Measurements from ENCODE around the gene SP1.

The SP1 gene

DNA sequence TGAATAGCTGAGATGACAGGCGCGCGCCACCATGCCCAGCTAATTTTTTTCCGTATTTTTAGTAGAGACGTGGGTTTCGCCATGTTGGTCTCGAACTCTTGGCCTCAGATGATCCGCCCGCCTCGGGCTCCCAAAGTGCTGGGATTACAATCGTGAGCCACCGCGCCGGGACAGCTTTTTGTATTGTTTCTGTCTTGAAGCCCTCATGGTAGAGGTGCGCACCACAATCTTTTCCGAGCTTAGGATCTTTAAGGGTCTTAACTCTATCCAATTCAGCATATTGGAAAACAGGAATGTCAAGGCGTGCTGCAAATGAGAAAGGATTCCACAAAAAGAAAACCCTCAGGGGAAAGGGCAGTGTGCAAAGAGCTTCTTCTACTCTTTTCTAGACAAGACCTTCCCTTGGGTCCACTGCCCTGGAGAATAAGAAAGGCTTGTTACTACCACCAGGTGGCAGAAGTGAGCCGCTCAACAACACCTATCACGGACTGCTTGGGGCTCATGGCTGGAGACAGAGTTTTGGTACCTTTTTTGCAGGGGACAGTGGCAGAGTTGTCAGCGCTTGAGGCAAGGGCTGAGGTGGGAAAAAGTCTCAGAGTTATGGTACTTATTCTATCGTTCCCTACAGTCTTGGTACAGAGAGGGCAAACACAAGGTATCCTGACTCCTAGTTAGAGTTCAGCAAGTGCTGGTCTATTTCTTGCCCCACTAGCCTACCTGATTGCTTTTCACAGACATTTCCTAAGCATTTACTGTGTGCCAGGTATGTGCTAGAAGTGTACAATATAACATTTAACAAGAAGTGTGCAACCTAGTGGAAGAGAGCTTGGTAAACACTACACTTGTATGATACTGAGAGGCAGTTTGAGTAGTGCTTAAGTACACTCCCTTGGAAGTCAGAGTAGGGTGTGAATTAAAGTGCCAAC, 27.4 kb upstream of the SP1 start:
- H3K27ac ChIP-seq (ENCODE audit: extremely low read depth, low read depth, low read length): no peak overlapping the region
- ChIA-PET CTCF (interaction anchor here (0.6 to 6.6 kb wide), 61 partner anchors 9 to 298 kb away, joined by 3 to 134 read pairs (median 5); partner anchors contain the start of genes AAAS, AMHR2, ESPL1 and MAP3K12), POLR2A (interaction anchor here (0.6 to 2.4 kb wide), 7 partner anchors 27 to 149 kb away, joined by 3 to 17 read pairs (median 4); partner anchors contain the start of genes PFDN5, SP1 and TARBP2)
- H3K36me3 ChIP-seq (ENCODE audit: control insufficient read depth in 2 of 2, insufficient read depth in 1 of 2, low read length in 2 of 2): no peaks in the 10 kb centered on the region
- no peaks in the 10 kb centered on the region for H3K4me1 ChIP-seq (ENCODE audit: control insufficient read depth, insufficient read depth, low read length)
- no peaks in the 10 kb centered on the region for H3K9me3 ChIP-seq (ENCODE audit: control insufficient read depth, insufficient read depth, low read depth, low read length)
- no peak overlapping the region for H3K4me3 ChIP-seq (ENCODE audit: low read depth, low read length)
- TF ChIP-seq KLF8 (tag by site-specific recombination; IDR thresholded peaks at IDR 0.05) (0 out of 2 replicates have a peak, but pooled peaks have one; percentile 19), ZBTB48 (tag by site-specific recombination; IDR thresholded peaks at IDR 0.05) (peak; percentile 90; the same call in 1 of the 2 replicates), ZNF777 (tag by site-specific recombination; IDR thresholded peaks at IDR 0.05; ENCODE audit: borderline replicate concordance) (no peak), ZNF335 (tag by site-specific recombination; conservative IDR thresholded peaks at IDR 0.05) (no peak), ZEB2 (tag by site-specific recombination; IDR thresholded peaks at IDR 0.05) (peak; percentile 56), ZNF266 (tag by site-specific recombination; IDR thresholded peaks at IDR 0.05; ENCODE audit: low read depth) (no peak), REPIN1 (tag by site-specific recombination; IDR thresholded peaks at IDR 0.05; ENCODE audit: low read depth) (no peak), ZSCAN16 (tag by site-specific recombination; IDR thresholded peaks at IDR 0.05) (no peak), ZFP41 (tag by site-specific recombination; IDR thresholded peaks at IDR 0.05; ENCODE audit: borderline replicate concordance) (no peak), ZNF366 (tag by site-specific recombination; conservative IDR thresholded peaks at IDR 0.05) (no peak), ZNF214 (tag by site-specific recombination; IDR thresholded peaks at IDR 0.05; ENCODE audit: borderline replicate concordance) (no peak), ZNF350 (tag by site-specific recombination; IDR thresholded peaks at IDR 0.05) (no peak), ZNF394 (tag by site-specific recombination; IDR thresholded peaks at IDR 0.05; ENCODE audit: borderline replicate concordance) (no peak), ZNF654 (tag by site-specific recombination; IDR thresholded peaks at IDR 0.05; ENCODE audit: low read depth) (peak; percentile 87), ZNF174 (tag by site-specific recombination; IDR thresholded peaks at IDR 0.05) (no peak), ZNF423 (tag by site-specific recombination; IDR thresholded peaks at IDR 0.05) (no peak), WT1 (tag by site-specific recombination; IDR thresholded peaks at IDR 0.05) (no peak), ZFP37 (tag by site-specific recombination; IDR thresholded peaks at IDR 0.05) (no peak), ZNF114 (tag by site-specific recombination; IDR thresholded peaks at IDR 0.05) (no peak), ZNF24 (tag by site-specific recombination; IDR thresholded peaks at IDR 0.05) (peak; percentile 16; the same call in 1 of the 2 replicates), ZXDB (tag by site-specific recombination; IDR thresholded peaks at IDR 0.05) (peak; percentile 36; the same call in 1 of the 2 replicates), KLF10 (tag by site-specific recombination; IDR thresholded peaks at IDR 0.05) (no peak), SALL2 (tag by site-specific recombination; IDR thresholded peaks at IDR 0.05; ENCODE audit: borderline replicate concordance) (no peak), ZNF658 (tag by site-specific recombination; IDR thresholded peaks at IDR 0.05) (no peak), ZNF112 (tag by site-specific recombination; IDR thresholded peaks at IDR 0.05) (no peak)
- TF ChIP-seq, protein P1, sequence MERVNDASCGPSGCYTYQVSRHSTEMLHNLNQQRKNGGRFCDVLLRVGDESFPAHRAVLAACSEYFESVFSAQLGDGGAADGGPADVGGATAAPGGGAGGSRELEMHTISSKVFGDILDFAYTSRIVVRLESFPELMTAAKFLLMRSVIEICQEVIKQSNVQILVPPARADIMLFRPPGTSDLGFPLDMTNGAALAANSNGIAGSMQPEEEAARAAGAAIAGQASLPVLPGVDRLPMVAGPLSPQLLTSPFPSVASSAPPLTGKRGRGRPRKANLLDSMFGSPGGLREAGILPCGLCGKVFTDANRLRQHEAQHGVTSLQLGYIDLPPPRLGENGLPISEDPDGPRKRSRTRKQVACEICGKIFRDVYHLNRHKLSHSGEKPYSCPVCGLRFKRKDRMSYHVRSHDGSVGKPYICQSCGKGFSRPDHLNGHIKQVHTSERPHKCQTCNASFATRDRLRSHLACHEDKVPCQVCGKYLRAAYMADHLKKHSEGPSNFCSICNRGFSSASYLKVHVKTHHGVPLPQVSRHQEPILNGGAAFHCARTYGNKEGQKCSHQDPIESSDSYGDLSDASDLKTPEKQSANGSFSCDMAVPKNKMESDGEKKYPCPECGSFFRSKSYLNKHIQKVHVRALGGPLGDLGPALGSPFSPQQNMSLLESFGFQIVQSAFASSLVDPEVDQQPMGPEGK (tag by site-specific recombination; IDR thresholded peaks at IDR 0.05): 0 out of 2 replicates have a peak, but pooled peaks have one; percentile 8
- TF ChIP-seq, protein P2, sequence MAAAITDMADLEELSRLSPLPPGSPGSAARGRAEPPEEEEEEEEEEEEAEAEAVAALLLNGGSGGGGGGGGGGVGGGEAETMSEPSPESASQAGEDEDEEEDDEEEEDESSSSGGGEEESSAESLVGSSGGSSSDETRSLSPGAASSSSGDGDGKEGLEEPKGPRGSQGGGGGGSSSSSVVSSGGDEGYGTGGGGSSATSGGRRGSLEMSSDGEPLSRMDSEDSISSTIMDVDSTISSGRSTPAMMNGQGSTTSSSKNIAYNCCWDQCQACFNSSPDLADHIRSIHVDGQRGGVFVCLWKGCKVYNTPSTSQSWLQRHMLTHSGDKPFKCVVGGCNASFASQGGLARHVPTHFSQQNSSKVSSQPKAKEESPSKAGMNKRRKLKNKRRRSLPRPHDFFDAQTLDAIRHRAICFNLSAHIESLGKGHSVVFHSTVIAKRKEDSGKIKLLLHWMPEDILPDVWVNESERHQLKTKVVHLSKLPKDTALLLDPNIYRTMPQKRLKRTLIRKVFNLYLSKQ (tag by site-specific recombination; IDR thresholded peaks at IDR 0.05; ENCODE audit: borderline replicate concordance): no peak
- TF ChIP-seq, protein P3, sequence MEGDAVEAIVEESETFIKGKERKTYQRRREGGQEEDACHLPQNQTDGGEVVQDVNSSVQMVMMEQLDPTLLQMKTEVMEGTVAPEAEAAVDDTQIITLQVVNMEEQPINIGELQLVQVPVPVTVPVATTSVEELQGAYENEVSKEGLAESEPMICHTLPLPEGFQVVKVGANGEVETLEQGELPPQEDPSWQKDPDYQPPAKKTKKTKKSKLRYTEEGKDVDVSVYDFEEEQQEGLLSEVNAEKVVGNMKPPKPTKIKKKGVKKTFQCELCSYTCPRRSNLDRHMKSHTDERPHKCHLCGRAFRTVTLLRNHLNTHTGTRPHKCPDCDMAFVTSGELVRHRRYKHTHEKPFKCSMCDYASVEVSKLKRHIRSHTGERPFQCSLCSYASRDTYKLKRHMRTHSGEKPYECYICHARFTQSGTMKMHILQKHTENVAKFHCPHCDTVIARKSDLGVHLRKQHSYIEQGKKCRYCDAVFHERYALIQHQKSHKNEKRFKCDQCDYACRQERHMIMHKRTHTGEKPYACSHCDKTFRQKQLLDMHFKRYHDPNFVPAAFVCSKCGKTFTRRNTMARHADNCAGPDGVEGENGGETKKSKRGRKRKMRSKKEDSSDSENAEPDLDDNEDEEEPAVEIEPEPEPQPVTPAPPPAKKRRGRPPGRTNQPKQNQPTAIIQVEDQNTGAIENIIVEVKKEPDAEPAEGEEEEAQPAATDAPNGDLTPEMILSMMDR (tag by site-specific recombination; IDR thresholded peaks at IDR 0.05): peak; percentile 71; the same call in 1 of the 2 replicates
- TF ChIP-seq, protein P4, sequence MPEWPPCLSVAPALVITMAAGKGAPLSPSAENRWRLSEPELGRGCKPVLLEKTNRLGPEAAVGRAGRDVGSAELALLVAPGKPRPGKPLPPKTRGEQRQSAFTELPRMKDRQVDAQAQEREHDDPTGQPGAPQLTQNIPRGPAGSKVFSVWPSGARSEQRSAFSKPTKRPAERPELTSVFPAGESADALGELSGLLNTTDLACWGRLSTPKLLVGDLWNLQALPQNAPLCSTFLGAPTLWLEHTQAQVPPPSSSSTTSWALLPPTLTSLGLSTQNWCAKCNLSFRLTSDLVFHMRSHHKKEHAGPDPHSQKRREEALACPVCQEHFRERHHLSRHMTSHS (tag by site-specific recombination; IDR thresholded peaks at IDR 0.05): no peak
- TF ChIP-seq, protein P5, sequence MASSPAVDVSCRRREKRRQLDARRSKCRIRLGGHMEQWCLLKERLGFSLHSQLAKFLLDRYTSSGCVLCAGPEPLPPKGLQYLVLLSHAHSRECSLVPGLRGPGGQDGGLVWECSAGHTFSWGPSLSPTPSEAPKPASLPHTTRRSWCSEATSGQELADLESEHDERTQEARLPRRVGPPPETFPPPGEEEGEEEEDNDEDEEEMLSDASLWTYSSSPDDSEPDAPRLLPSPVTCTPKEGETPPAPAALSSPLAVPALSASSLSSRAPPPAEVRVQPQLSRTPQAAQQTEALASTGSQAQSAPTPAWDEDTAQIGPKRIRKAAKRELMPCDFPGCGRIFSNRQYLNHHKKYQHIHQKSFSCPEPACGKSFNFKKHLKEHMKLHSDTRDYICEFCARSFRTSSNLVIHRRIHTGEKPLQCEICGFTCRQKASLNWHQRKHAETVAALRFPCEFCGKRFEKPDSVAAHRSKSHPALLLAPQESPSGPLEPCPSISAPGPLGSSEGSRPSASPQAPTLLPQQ (tag by site-specific recombination; IDR thresholded peaks at IDR 0.05): no peak

All from HEK293 (cell line).